HG02678 (cell line): ENCODE data around the gene TRIM72.
"Not testable (repeated sequence)": the region's sequence is repeated elsewhere in the genome, so short reads cannot be mapped to it uniquely, and the experiment has no call there.

Experiments
- ATAC-seq: cut with Tn5 transposase; IDR thresholded peaks from one replicate; pipeline ENCODE4 v1.9.1; 2021; ENCODE audit warnings: mild to moderate bottlenecking, moderate library complexity; ENCODE audit not compliant: unreplicated experiment

Gene TRIM72

GRCh38 chr16:31251435-31251834 lies 37.5 kb downstream of the TRIM72 start:
- no peak for ATAC-seq

- ATAC-seq: no peak
Observed at GRCh38 chr16:31253642-31254045, 39.7 kb downstream of the TRIM72 start.

GRCh38 chr16:31256466-31256865 lies 42.5 kb downstream of the TRIM72 start:
- ATAC-seq: no peak

GRCh38 chr16:31258366-31258765 lies 44.4 kb downstream of the TRIM72 start:
- ATAC-seq: no peak

- ATAC-seq: no peak
Observed at GRCh38 chr16:31260136-31260931, 46.4 kb downstream of the TRIM72 start.

GRCh38 chr16:31262084-31262483 lies 48.2 kb downstream of the TRIM72 start:
- ATAC-seq: no peak

- peak; percentile 92 for ATAC-seq
Observed at GRCh38 chr16:31265329-31266245, 51.7 kb downstream of the TRIM72 start.

- ATAC-seq: no peak
Observed at GRCh38 chr16:31267332-31268032, 53.6 kb downstream of the TRIM72 start.

GRCh38 chr16:31268033-31268365 lies 54.1 kb downstream of the TRIM72 start:
- no peak for ATAC-seq

GRCh38 chr16:31268891-31269290 lies 55.0 kb downstream of the TRIM72 start:
- no peak for ATAC-seq

- ATAC-seq: no peak
Observed at GRCh38 chr16:31269541-31269940, 55.6 kb downstream of the TRIM72 start.

- ATAC-seq: not testable (repeated sequence)
Observed at GRCh38 chr16:31269973-31270372, 56.1 kb downstream of the TRIM72 start.

GRCh38 chr16:31270795-31271194 lies 56.9 kb downstream of the TRIM72 start:
- no peak for ATAC-seq

- ATAC-seq: no peak
Observed at GRCh38 chr16:31271621-31272190, 57.8 kb downstream of the TRIM72 start.

GRCh38 chr16:31273187-31273586 lies 59.3 kb downstream of the TRIM72 start:
- ATAC-seq: no peak

- no peak for ATAC-seq
Observed at GRCh38 chr16:31273676-31274075, 59.8 kb downstream of the TRIM72 start.

- no peak for ATAC-seq
Observed at GRCh38 chr16:31274831-31275816, 61.2 kb downstream of the TRIM72 start.

GRCh38 chr16:31276600-31276999 lies 62.7 kb downstream of the TRIM72 start:
- no peak for ATAC-seq

GRCh38 chr16:31277659-31278260 lies 63.8 kb downstream of the TRIM72 start:
- no peak for ATAC-seq
